BLaER1 (cell line): ENCODE measurements around the gene GSG1L.

Experiments used
- H3K27ac ChIP-seq: shearing (Covaris generic); formaldehyde crosslinking; 2 replicates; pipeline ENCODE4 v1.8.1; 2022
- H3K27me3 ChIP-seq: shearing (Covaris generic); formaldehyde crosslinking; 2 replicates; pipeline ENCODE4 v1.8.1; 2022
- H3K36me3 ChIP-seq: shearing (Covaris generic); formaldehyde crosslinking; 2 replicates; pipeline ENCODE4 v1.8.1; 2022
- H3K4me1 ChIP-seq: shearing (Covaris generic); formaldehyde crosslinking; 2 replicates; pipeline ENCODE4 v1.8.1; 2022
- H3K4me2 ChIP-seq: shearing (Covaris generic); formaldehyde crosslinking; 2 replicates; pipeline ENCODE4 v1.8.1; 2022
- H3K4me3 ChIP-seq: shearing (Covaris generic); formaldehyde crosslinking; 2 replicates; pipeline ENCODE4 v1.8.1; 2022
- H3K9ac ChIP-seq: shearing (Covaris generic); formaldehyde crosslinking; 2 replicates; pipeline ENCODE4 v1.8.1; 2022
- H3K9me3 ChIP-seq: shearing (Covaris generic); formaldehyde crosslinking; 2 replicates; pipeline ENCODE4 v1.8.1; 2022
- H4K20me1 ChIP-seq: shearing (Covaris generic); formaldehyde crosslinking; 2 replicates; pipeline ENCODE4 v1.8.1; 2022
- Cebpa-rat ChIP-seq: shearing (Covaris generic); IDR thresholded peaks from 2 replicates; pipeline ENCODE4 v1.8.1; 2022

GSG1L gene

DNA sequence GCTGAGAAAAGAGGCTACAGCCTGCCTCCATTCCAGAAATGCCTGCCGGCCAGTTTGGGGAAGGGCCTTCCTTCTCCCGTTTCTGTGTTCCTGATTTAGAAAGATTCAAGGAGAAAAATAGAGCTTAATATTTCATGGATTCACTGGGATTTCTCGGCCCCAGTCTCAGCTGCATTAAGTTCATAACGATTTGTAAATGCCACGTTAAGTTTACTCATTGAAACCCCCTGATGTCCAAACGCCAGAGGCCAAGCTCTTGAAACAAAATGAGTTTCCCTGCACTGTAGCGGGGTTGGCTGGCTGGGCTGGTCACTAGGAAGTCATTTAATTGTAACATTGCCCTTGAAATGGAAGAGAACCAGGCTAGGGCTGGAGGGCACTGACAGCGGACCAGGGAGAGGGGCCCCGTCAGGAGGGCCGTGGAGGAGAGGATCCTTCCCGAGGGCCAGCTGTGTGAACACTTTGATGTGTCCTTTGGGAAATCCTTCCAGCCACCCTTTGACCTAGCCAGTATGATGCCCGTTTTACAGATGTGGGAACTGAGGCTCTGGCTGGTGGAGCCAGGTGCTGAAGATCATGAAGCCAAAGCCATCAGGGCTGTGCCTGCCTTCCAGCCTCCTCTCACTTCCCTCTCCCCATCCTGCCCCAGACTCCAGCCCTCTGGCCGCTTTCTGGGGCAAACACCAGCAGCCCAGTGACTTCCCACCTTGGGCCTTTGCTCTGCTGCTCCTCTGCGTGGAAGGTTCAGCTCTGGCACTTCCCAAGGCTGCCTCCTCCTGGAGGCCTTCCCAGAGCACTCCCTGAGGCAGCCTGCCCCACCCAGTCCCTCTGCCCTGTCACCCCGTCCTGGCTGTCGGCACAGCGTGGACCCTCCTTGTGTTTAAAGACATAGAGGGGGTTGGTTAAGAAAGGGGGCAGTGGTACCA is 293.0 kb downstream of the GSG1L start:
- H3K9ac ChIP-seq = 0 out of 2 replicates have a peak overlapping the region, but pooled peaks have one; percentile 55
- no peak for TF ChIP-seq Cebpa-rat
- no peaks in the 10 kb centered on the region for H4K20me1 ChIP-seq
- peak overlapping the region; percentile 84 for H3K4me2 ChIP-seq
- H3K9me3 ChIP-seq = no peaks in the 10 kb centered on the region
- peaks cover 89% of the 10 kb centered on the region for H3K4me1 ChIP-seq
- H3K36me3 ChIP-seq = peaks cover 21% of the 10 kb centered on the region; the same call in 1 of the 2 replicates
- H3K4me3 ChIP-seq = no peak overlapping the region
- H3K27ac ChIP-seq = peak overlapping the region; percentile 88
- no peaks in the 10 kb centered on the region for H3K27me3 ChIP-seq

DNA sequence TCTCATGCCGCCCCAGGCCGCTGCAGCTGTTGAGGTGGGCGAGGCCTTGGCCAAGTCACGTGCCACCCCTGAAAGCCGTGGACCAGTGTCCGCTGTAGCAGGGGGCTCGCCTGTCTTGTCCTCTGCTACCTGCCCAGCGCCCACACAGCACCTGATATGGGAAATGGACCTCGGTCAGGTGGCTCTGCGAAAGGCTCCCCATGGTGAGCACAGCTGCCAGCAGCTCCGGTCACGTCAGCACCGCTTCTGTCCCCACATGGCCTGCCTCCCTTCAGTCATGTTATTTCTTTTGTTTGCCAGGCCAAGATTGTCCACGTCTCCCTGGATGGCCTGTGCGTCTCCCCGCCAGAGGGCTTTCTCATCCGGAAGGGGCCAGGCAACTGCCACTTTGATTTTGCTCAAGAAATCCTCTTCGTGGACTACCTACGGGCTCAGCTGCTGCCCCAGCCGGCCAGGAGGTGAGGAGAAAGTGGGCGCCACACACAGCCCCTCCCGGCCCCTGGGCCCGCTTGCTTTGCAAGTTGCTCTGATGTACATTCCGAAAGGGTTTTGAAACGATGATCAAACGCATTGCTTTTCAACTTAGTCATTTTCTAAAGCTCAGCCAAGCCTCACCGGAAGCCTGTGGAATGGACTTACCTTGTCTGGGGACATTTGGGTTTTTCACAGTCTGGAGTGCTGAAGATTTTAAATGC is 293.8 kb downstream of the GSG1L start:
- no peak overlapping the region for H3K4me3 ChIP-seq
- H4K20me1 ChIP-seq = no peaks in the 10 kb centered on the region
- 0 out of 2 replicates have a peak overlapping the region, but pooled peaks have one; percentile 84 for H3K4me2 ChIP-seq
- peaks cover 5% of the 10 kb centered on the region for H3K9me3 ChIP-seq
- peaks cover 29% of the 10 kb centered on the region for H3K36me3 ChIP-seq
- TF ChIP-seq Cebpa-rat = no peak
- H3K4me1 ChIP-seq = peaks cover 81% of the 10 kb centered on the region
- peak overlapping the region; percentile 31 for H3K27ac ChIP-seq
- H3K9ac ChIP-seq = no peak overlapping the region
- H3K27me3 ChIP-seq = no peaks in the 10 kb centered on the region

DNA sequence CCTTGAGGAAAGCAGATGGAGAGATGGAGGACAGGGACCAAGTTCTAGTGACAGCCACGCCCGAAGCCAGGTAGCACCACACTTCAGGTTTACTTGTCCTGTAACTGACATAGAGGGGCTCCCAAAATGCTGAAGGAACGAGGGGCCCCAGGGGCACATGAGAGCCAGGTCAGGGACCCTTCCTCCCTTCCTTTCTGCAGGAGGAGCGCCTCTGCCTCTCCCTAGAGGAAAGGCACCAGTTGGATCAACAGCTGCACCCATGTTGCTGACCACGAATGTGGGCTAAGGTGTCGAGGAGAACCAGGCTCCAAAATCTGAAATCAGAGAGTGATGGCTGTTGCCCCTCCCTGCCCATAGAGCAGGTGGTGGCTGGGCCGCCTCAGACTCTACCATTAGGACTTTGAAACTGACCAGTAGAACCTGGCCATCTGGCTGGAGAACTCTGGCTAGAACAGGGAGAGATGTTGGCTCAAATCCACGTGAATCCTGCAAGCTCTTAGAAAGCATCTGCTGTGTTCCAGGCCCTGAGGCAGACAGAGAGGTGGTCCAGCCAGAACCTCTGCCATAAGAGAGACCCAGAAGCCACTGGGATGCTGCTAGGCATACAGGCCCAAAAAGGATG is 294.8 kb downstream of the GSG1L start:
- Histone ChIP-seq H3K9ac (no peak overlapping the region), H3K9me3 (peaks cover 14% of the 10 kb centered on the region), H3K4me2 (peak overlapping the region; percentile 41; the same call in 1 of the 2 replicates), H3K4me1 (peaks cover 71% of the 10 kb centered on the region), H3K27ac (peak overlapping the region; percentile 40; the same call in 1 of the 2 replicates), H4K20me1 (no peaks in the 10 kb centered on the region), H3K27me3 (no peaks in the 10 kb centered on the region), H3K36me3 (peaks cover 36% of the 10 kb centered on the region), H3K4me3 (no peak overlapping the region)
- no peak for TF ChIP-seq Cebpa-rat

DNA sequence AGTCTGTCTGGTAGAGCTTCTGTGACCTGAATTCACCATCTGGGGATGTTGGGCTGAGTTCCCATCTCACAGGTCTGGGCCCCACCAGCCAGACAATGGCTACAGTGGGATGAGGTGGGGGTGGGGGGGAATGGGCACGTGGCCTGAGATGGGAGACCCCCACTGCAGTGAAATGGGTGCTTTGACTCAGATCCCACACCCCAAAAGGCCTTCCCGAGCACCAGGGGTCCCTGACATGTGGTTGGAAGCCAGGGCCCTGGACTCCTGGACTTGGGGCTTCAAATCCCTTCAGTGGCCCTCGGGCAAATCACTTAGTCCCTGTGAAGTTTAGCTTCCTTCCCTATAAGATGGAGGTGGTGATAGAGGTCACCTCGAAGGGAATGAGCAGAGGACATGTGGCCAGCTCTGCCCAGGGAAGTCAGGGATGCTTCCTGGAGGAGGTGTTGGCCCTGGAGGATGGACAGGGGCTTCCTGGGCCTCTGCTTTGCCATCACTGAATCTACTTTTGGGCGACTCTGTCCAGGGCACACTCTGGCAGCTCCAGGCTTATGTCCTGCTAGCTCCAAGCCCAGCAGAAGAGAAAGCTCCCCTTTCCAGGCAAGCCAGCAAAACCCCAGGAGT is 295.4 kb downstream of the GSG1L start:
- peaks cover 65% of the 10 kb centered on the region for H3K4me1 ChIP-seq
- peak overlapping the region; percentile 40; the same call in 1 of the 2 replicates for H3K27ac ChIP-seq
- no peaks in the 10 kb centered on the region for H3K27me3 ChIP-seq
- H3K9ac ChIP-seq = no peak overlapping the region
- no peaks in the 10 kb centered on the region for H4K20me1 ChIP-seq
- H3K9me3 ChIP-seq = peaks cover 14% of the 10 kb centered on the region
- H3K4me3 ChIP-seq = no peak overlapping the region
- no peak for TF ChIP-seq Cebpa-rat
- H3K36me3 ChIP-seq = peaks cover 36% of the 10 kb centered on the region
- H3K4me2 ChIP-seq = peak overlapping the region; percentile 41

DNA sequence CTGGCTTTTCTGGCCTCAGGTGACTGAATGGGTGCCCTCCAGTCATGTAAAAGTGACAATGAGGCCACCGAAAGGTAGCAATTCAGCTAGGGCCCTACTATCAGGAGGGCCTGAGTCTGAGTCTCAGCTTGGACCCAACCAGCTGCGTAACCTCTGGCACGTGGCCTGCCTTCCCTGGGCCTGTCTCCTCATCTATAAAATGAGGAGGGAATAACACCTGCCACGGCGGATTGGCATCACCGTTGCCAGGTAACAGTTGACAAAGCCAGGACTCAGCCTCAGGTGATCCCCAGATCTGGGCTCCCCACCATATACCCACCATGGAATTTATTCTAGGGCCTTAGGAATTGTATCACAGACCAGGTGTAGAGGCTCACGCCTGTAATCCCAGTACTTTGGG is 296.4 kb downstream of the GSG1L start:
- Histone ChIP-seq H3K9me3 (peaks cover 14% of the 10 kb centered on the region), H4K20me1 (no peaks in the 10 kb centered on the region), H3K27ac (peak overlapping the region; percentile 40; the same call in 1 of the 2 replicates), H3K4me2 (no peak overlapping the region; the same call in 1 of the 2 replicates), H3K4me3 (no peak overlapping the region), H3K9ac (no peak overlapping the region), H3K36me3 (peaks cover 36% of the 10 kb centered on the region), H3K27me3 (no peaks in the 10 kb centered on the region), H3K4me1 (peaks cover 65% of the 10 kb centered on the region)
- no peak for TF ChIP-seq Cebpa-rat

DNA sequence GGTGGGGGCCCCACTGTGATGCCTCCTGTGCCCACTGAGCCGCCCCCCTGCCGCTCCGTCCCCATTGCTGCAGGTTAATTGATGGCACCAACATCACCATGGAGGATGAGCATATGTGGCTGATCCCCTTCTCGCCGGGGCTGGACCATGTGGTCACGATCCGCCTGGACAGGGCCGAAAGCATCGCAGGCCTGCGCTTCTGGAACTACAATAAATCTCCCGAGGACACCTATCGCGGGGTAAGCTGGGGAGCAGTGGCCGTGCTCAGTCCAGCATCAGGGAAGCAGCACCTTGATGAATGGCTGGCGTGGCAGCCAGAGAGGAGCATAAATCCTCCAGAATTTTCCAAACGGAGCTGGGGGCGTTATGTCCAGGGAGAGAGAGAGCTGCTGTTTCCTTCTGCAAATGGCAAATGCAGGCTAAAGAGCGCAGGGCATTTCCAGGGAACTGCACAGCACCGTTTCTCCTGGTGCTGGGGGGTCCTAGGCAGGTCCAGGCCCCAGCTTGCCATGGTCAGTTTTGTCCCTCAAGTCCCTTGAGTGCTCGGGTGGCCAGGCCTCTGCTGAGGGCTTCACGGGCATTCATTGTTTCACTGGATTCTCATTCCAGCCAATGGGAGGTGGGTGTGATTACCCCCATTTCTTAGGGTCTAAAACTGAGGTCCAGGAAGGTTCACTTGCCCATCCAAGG is 297.1 kb downstream of the GSG1L start:
- no peak overlapping the region for H3K4me2 ChIP-seq
- no peak overlapping the region for H3K4me3 ChIP-seq
- no peaks in the 10 kb centered on the region for H4K20me1 ChIP-seq
- H3K4me1 ChIP-seq = peaks cover 65% of the 10 kb centered on the region
- TF ChIP-seq Cebpa-rat = no peak
- H3K9me3 ChIP-seq = peaks cover 14% of the 10 kb centered on the region
- H3K36me3 ChIP-seq = peaks cover 36% of the 10 kb centered on the region
- no peak overlapping the region for H3K9ac ChIP-seq
- no peak overlapping the region for H3K27ac ChIP-seq
- no peaks in the 10 kb centered on the region for H3K27me3 ChIP-seq

DNA sequence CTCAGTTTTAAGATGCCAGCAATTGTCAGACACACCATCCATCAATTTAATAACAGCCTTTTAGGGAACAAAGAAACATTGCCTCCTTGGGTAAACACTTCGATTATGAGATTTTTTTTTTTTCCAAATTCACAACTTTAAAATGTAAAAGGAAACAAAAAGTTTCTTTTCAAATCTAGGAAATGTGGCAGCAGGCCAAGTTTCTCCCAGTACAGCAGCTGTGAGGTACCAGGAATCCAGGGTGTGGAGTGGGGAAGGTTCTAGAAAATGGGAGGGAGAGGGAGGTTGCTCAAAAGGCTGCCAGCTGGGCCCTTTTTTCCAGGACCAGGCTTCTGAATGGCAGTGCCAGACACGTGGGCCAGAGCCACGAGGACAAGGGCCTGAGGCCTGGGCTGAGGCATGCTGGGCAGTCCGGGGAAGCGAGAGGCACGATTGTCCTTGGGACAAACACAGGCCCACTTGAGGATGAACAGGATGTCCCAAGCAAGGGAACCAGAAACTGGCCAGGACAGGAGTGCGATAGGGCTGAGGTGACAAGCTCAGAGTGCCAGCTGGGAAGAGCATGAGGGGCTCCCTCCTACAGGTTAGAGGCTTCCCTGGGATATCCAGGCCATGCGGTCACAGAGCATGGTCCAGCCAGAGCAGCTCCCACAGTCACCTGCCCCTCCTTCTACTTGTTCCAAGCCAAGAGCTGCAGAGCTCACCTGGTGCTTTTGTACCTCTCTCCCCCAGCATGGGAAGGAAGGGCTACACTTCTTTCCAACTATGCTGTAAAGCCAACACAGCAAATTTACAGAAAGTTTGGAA is 298.4 kb downstream of the GSG1L start:
- no peak for TF ChIP-seq Cebpa-rat
- Histone ChIP-seq H3K9me3 (peaks cover 14% of the 10 kb centered on the region), H3K27me3 (no peaks in the 10 kb centered on the region), H4K20me1 (no peaks in the 10 kb centered on the region), H3K4me2 (no peak overlapping the region), H3K36me3 (peaks cover 36% of the 10 kb centered on the region), H3K27ac (no peak overlapping the region), H3K9ac (no peak overlapping the region), H3K4me1 (peaks cover 65% of the 10 kb centered on the region), H3K4me3 (no peak overlapping the region)

DNA sequence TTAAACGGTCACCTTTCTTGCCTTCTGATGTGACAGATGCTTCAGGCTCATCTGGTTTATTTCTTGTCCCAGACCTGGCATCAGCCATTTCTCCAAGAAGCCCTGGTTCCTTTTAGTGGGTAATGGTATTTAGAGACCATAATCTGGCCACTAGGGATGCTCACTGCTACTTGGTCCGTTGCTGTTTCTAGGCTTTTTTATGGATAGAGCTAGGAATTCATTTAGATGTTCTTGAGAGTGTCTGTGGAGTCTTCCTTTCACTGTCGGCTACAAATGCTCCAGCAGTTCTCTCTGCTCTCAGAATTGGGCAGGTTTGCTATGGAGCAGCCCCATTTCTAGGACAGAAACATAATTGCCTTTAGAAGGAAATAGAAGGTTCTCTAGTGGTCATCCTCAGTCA is 299.1 kb downstream of the GSG1L start:
- H4K20me1 ChIP-seq = no peaks in the 10 kb centered on the region
- no peak overlapping the region for H3K27ac ChIP-seq
- no peak overlapping the region for H3K9ac ChIP-seq
- TF ChIP-seq Cebpa-rat = no peak
- H3K4me2 ChIP-seq = no peak overlapping the region
- H3K4me1 ChIP-seq = peaks cover 65% of the 10 kb centered on the region
- H3K4me3 ChIP-seq = no peak overlapping the region
- no peaks in the 10 kb centered on the region for H3K27me3 ChIP-seq
- peaks cover 33% of the 10 kb centered on the region for H3K36me3 ChIP-seq
- peaks cover 14% of the 10 kb centered on the region for H3K9me3 ChIP-seq
